Measurements from ENCODE around the gene AGPS. TPM values are rescaled to one million over a fixed set of nuclear protein-coding genes. Genes with fewer than 3 reads are reported as not detected.

Gene AGPS
- total RNA-seq, 3 donors from 2014 or later (not counting 1 experiment from before 2014, with no cell fraction given) = 27.4 to 36.0 (median 35.6) TPM

- peaks cover 27% of the 10 kb centered on the region for H3K9me3 ChIP-seq (ENCODE audit: control insufficient read depth, insufficient read depth, low read length)
- no peak overlapping the region for H3K27ac ChIP-seq (ENCODE audit: low read length)
- Mint-ChIP-seq H3K4me1 (peaks cover 19 to 20% of the 10 kb centered on the region in 2 donors), H3K27ac (no peak overlapping the region), H3K27me3 (ENCODE audit: low read depth in 2 of 2) (no peaks in the 10 kb centered on the region), H3K36me3 (peaks cover 40% of the 10 kb centered on the region), H3K4me3 (no peak overlapping the region), H3K9me3 (peaks cover 11 to 30% of the 10 kb centered on the region in 2 donors)
- no peaks in the 10 kb centered on the region for H3K27me3 ChIP-seq (ENCODE audit: control insufficient read depth, insufficient read depth, low read length)
- intact Hi-C loops (cut with micrococcal nuclease) = no loop called here
- TF ChIP-seq, protein P1, sequence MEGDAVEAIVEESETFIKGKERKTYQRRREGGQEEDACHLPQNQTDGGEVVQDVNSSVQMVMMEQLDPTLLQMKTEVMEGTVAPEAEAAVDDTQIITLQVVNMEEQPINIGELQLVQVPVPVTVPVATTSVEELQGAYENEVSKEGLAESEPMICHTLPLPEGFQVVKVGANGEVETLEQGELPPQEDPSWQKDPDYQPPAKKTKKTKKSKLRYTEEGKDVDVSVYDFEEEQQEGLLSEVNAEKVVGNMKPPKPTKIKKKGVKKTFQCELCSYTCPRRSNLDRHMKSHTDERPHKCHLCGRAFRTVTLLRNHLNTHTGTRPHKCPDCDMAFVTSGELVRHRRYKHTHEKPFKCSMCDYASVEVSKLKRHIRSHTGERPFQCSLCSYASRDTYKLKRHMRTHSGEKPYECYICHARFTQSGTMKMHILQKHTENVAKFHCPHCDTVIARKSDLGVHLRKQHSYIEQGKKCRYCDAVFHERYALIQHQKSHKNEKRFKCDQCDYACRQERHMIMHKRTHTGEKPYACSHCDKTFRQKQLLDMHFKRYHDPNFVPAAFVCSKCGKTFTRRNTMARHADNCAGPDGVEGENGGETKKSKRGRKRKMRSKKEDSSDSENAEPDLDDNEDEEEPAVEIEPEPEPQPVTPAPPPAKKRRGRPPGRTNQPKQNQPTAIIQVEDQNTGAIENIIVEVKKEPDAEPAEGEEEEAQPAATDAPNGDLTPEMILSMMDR (IDR thresholded peaks at IDR 0.05) = no peak
- H3K4me1 ChIP-seq (ENCODE audit: control insufficient read depth, insufficient read depth, low read length) = no peaks in the 10 kb centered on the region
- H3K36me3 ChIP-seq (ENCODE audit: control insufficient read depth, insufficient read depth, low read length) = peaks cover 10% of the 10 kb centered on the region
- ATAC-seq (no peak), DNase-seq (no peak)
- no peak overlapping the region for H3K4me3 ChIP-seq (ENCODE audit: low read length)
- no CpG with 5 or more reads among the region's 1 CpG for WGBS (ENCODE audit: insufficient coverage)
These were observed 40.1 kb downstream of the AGPS start for GRCh38 chr2:177432703-177433102.

DNA sequence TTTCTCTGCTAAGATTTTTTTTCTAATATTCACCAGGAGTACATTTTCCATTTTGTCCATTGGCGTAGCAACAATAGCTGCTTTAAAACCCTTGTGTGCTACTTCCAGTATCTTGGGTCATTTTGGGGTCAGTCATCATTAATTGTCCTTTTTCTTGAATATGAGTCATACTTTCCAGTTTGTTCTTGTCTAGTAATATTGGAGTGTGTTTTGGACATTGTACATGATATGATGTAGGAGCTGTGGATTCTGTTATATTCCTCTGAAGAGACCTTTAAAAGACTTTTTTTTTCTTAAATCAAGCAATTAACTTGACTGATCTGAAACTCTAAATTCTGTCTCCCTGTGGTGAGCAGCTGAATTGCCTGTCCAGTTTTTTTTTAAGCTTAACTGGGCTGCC, 40.8 kb downstream of the AGPS start:
- no peak overlapping the region for H3K4me3 ChIP-seq (ENCODE audit: low read length)
- H3K9me3 Mint-ChIP-seq = peaks cover 8 to 26% of the 10 kb centered on the region in 2 donors
- H3K27ac Mint-ChIP-seq = no peak overlapping the region
- DNase-seq (no peak), ATAC-seq (no peak)
- 100% methylated on average over 1 of the region's 1 CpG for WGBS (ENCODE audit: insufficient coverage)
- no peaks in the 10 kb centered on the region for H3K4me1 ChIP-seq (ENCODE audit: control insufficient read depth, insufficient read depth, low read length)
- no peaks in the 10 kb centered on the region for H3K27me3 Mint-ChIP-seq (ENCODE audit: low read depth in 2 of 2)
- H3K27ac ChIP-seq (ENCODE audit: low read length) = no peak overlapping the region
- peaks cover 11% of the 10 kb centered on the region for H3K36me3 ChIP-seq (ENCODE audit: control insufficient read depth, insufficient read depth, low read length)
- H3K9me3 ChIP-seq (ENCODE audit: control insufficient read depth, insufficient read depth, low read length) = peaks cover 27% of the 10 kb centered on the region
- peaks cover 16 to 19% of the 10 kb centered on the region in 2 donors for H3K4me1 Mint-ChIP-seq
- intact Hi-C loops (cut with micrococcal nuclease) = no loop called here
- peaks cover 33% of the 10 kb centered on the region for H3K36me3 Mint-ChIP-seq
- TF ChIP-seq, protein P1 (IDR thresholded peaks at IDR 0.05) = no peak
- no peak overlapping the region for H3K4me3 Mint-ChIP-seq
- no peaks in the 10 kb centered on the region for H3K27me3 ChIP-seq (ENCODE audit: control insufficient read depth, insufficient read depth, low read length)

DNA sequence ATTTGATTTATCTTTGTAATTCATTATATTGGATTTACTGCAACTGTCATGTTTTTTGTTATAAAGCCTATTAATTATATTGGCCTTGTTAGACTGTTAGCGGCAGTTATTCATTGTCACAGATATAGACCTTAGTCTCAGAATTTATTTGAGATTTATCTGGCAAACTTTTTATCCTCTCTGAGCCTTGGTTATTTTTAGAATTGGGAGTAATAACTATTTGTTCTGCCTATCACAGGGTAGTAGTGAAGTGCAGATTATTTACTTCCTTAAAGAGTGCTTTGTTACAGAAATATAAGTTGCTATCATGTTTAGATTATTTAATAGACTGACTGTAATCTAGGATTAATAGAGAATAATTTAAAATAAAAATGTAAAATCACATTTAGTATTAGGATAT, 41.9 kb downstream of the AGPS start:
- Mint-ChIP-seq H3K4me3 (no peak overlapping the region), H3K36me3 (peaks cover 26% of the 10 kb centered on the region), H3K27ac (no peak overlapping the region), H3K9me3 (peaks cover 6 to 22% of the 10 kb centered on the region in 2 donors), H3K27me3 (ENCODE audit: low read depth in 2 of 2) (no peaks in the 10 kb centered on the region), H3K4me1 (peaks cover 6 to 10% of the 10 kb centered on the region in 2 donors)
- no peak for DNase-seq
- Histone ChIP-seq H3K36me3 (ENCODE audit: control insufficient read depth, insufficient read depth, low read length) (peaks cover 16% of the 10 kb centered on the region), H3K4me3 (ENCODE audit: low read length) (no peak overlapping the region), H3K27me3 (ENCODE audit: control insufficient read depth, insufficient read depth, low read length) (no peaks in the 10 kb centered on the region), H3K9me3 (ENCODE audit: control insufficient read depth, insufficient read depth, low read length) (peaks cover 27% of the 10 kb centered on the region), H3K27ac (ENCODE audit: low read length) (no peak overlapping the region), H3K4me1 (ENCODE audit: control insufficient read depth, insufficient read depth, low read length) (no peaks in the 10 kb centered on the region)
- intact Hi-C loops (cut with micrococcal nuclease) = no loop called here
- TF ChIP-seq, protein P1 (IDR thresholded peaks at IDR 0.05) = no peak
- WGBS (ENCODE audit: insufficient coverage) = no CpG with 5 or more reads among the region's 1 CpG
- ATAC-seq = no peak

GRCh38 chr2:177445200-177445599, 52.6 kb downstream of the AGPS start:
- Histone ChIP-seq H3K27me3 (ENCODE audit: control insufficient read depth, insufficient read depth, low read length) (no peaks in the 10 kb centered on the region), H3K27ac (ENCODE audit: low read length) (no peak overlapping the region), H3K4me3 (ENCODE audit: low read length) (no peak overlapping the region), H3K4me1 (ENCODE audit: control insufficient read depth, insufficient read depth, low read length) (no peaks in the 10 kb centered on the region), H3K36me3 (ENCODE audit: control insufficient read depth, insufficient read depth, low read length) (peaks cover 22% of the 10 kb centered on the region), H3K9me3 (ENCODE audit: control insufficient read depth, insufficient read depth, low read length) (no peaks in the 10 kb centered on the region)
- WGBS (ENCODE audit: insufficient coverage) = 50% methylated on average over 1 of the region's 1 CpG
- ATAC-seq = no peak
- Mint-ChIP-seq H3K4me1 (no peaks in the 10 kb centered on the region), H3K9me3 (no peaks in the 10 kb centered on the region), H3K27me3 (ENCODE audit: low read depth in 2 of 2) (no peaks in the 10 kb centered on the region), H3K4me3 (no peak overlapping the region), H3K36me3 (peaks cover 15% of the 10 kb centered on the region), H3K27ac (no peak overlapping the region)
- TF ChIP-seq, protein P1 (IDR thresholded peaks at IDR 0.05) = no peak
- intact Hi-C loops (cut with micrococcal nuclease) = no loop called here
- DNase-seq = no peak

Data from natural killer cell (primary cell).